HG03571 (cell line): ENCODE measurements around the gene PITRM1.
A peak's percentile ranks its signal among the peaks of the same experiment; 100 is the strongest.
"Not testable (repeated sequence)": the region's sequence is repeated elsewhere in the genome, so short reads cannot be mapped to it uniquely, and the experiment has no call there.

Experiments used
- ATAC-seq: cut with Tn5 transposase; IDR thresholded peaks from one replicate; pipeline ENCODE4 v1.9.1; 2021; ENCODE audit not compliant: unreplicated experiment

The PITRM1 gene

GRCh38 chr10:3199488-3199887, 26.9 kb upstream of the PITRM1 start:
- ATAC-seq: no peak

GRCh38 chr10:3198900-3199299, 26.3 kb upstream of the PITRM1 start:
- no peak for ATAC-seq

- ATAC-seq: peak; percentile 78
Observed at GRCh38 chr10:3197348-3198003, 24.9 kb upstream of the PITRM1 start.

GRCh38 chr10:3196958-3197347, 24.4 kb upstream of the PITRM1 start:
- ATAC-seq: no peak

- ATAC-seq: no peak
Observed at GRCh38 chr10:3196482-3196881, 23.9 kb upstream of the PITRM1 start.

GRCh38 chr10:3195726-3196125, 23.1 kb upstream of the PITRM1 start:
- ATAC-seq: no peak

GRCh38 chr10:3195286-3195685, 22.7 kb upstream of the PITRM1 start:
- ATAC-seq: no peak

GRCh38 chr10:3194871-3195270, 22.3 kb upstream of the PITRM1 start:
- no peak for ATAC-seq

GRCh38 chr10:3193751-3194150, 21.2 kb upstream of the PITRM1 start:
- ATAC-seq: no peak

GRCh38 chr10:3192856-3193635, 20.5 kb upstream of the PITRM1 start:
- no peak for ATAC-seq

- ATAC-seq: no peak
Observed at GRCh38 chr10:3190817-3191216, 18.2 kb upstream of the PITRM1 start.

- ATAC-seq: not testable (repeated sequence)
Observed at GRCh38 chr10:3187229-3187628, 14.6 kb upstream of the PITRM1 start.

- no peak for ATAC-seq
Observed at GRCh38 chr10:3186368-3186767, 13.8 kb upstream of the PITRM1 start.

GRCh38 chr10:3185386-3185785, 12.8 kb upstream of the PITRM1 start:
- ATAC-seq: no peak

- no peak for ATAC-seq
Observed at GRCh38 chr10:3180355-3181025, 7.9 kb upstream of the PITRM1 start.

GRCh38 chr10:3179174-3179573, 6.6 kb upstream of the PITRM1 start:
- ATAC-seq: no peak

- no peak for ATAC-seq
Observed at GRCh38 chr10:3178042-3178441, 5.5 kb upstream of the PITRM1 start.

- peak; percentile 35 for ATAC-seq
Observed at GRCh38 chr10:3173171-3173878, 743 bp upstream of the PITRM1 start.

- ATAC-seq: no peak
Observed at GRCh38 chr10:3172081-3172445, 519 bp downstream of the PITRM1 start.

- ATAC-seq: not testable (repeated sequence)
Observed at GRCh38 chr10:3171488-3171887, 1.1 kb downstream of the PITRM1 start.

- no peak for ATAC-seq
Observed at GRCh38 chr10:3169673-3170072, 2.9 kb downstream of the PITRM1 start.
